Adrenal gland (tissue), 5 donors: ENCODE measurements around the gene GRM3.

Experiments
- CTCF ChIP-seq, 6 experiments: fragments of 450-650 bp in 4 of 6; fragments of 200-600 bp in 2 of 6; sonication (generic) in 1 of 6; IDR thresholded peaks; 1 replicate in 5 of 6; 2 replicates in 1 of 6; pipeline versions ENCODE4 v1.5.1 to v1.8.0; 2016 to 2021; ENCODE audit warnings: antibody characterized with exemption in 6 of 6, mild to moderate bottlenecking in 2 of 6, moderate library complexity in 1 of 6
- POLR2A ChIP-seq, 2 donors: fragments of 450-650 bp; IDR thresholded peaks; one replicate each; pipeline ENCODE4 v1.6.1; 2017; ENCODE audit warnings: antibody characterized with exemption in 2 of 2, mild to moderate bottlenecking in 2 of 2, moderate library complexity in 1 of 2
- donor health status: DM: no; HTN: no; CAD: no.

- no peak for TF ChIP-seq CTCF (IDR thresholded peaks at IDR 0.05)
- no peak for TF ChIP-seq POLR2A (IDR thresholded peaks at IDR 0.05)
These were observed 175.2 kb downstream of the GRM3 start for GRCh38 chr7:86818903-86819302.
